Iris pigment epithelial cell (primary cell): ENCODE results near the gene CFAP52.
"Not testable (repeated sequence)": the region's sequence is repeated elsewhere in the genome, so short reads cannot be mapped to it uniquely, and the experiment has no call there.

Experiments used
- DNase-seq: peaks from one replicate; pipeline ENCODE4 v3.0.0-alpha.2; 2011; ENCODE audit warnings: low read depth

CFAP52 gene

GRCh38 chr17:9576521-9577372 is at the start of gene CFAP52:
CFAP52 (plus strand) TSS chr17:9576642; CDS start chr17:9576696, 54 bp downstream.
- peak; percentile 76 for DNase-seq

DNA sequence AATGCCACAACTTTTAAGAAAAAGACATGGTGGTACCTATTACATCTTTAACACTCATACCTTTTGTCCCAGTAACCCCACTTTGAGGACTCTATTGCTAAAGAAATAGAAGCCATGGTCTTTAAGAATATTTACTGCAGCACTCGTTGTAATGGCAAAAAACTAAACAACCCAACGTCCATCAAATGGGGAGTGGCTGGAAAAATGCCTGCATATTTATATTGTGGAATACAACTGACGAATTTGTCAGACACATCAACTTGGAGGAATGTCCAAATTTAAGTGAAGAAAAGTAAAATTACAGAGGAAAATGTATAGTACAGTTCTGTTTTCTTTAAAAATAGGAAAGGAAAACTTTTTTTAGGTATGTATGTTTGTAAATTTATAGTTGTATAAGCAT is 48.7 kb upstream of the CFAP52 start:
- no peak for DNase-seq

DNA sequence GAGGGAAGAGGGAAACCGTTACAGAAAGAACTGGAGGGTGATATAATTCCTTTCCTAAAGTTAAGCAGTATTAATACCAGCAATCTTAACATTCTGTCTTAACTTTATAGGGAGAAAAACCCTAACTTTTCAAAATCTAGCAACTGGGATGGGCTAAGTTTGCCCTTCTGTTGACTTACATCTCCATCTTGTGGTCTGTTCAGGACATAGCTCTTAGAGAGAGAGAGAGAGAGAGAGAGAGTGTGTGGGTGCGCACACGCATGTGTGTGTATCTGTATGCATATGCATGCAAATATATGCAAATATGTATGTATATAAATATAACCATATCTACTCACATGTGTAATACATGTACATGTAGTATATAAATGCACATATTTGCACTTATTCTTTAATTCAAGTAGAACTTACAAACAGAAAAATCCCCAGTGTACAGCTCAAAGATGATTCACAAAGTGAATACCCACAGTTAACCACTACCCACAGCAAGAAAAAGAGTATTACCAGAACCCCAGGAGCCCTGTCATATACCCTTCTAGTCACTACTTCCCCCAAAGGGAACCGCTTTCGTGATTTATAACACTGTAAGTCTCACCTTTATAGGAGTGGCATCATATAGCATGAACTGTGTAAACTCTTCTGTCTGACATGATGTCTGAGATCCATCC is 47.3 kb upstream of the CFAP52 start:
- DNase-seq: peak; percentile 60

GRCh38 chr17:9531034-9531433 is 45.4 kb upstream of the CFAP52 start:
- no peak for DNase-seq

- DNase-seq: no peak
These were observed 43.7 kb upstream of the CFAP52 start for GRCh38 chr17:9532715-9533114.

DNA sequence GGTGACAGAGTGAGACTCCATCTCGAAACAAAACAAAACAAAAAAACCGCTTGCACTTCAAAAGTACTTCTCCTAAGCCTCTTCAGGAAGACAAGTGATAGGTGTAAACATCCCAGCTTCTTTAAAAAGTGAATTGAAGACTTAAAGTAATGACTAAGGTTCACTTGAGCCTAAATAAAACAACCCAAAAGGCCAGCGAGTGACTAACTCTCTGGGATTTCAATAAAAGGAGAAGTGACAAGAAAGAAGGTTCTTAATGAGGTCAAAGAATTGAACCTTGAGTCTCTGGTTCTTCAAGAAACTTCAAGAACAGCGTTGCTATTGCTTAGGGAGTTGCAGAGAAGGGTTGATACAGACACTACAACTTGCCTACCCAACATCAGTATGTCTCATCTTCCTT is 43.0 kb upstream of the CFAP52 start:
- no peak for DNase-seq

DNA sequence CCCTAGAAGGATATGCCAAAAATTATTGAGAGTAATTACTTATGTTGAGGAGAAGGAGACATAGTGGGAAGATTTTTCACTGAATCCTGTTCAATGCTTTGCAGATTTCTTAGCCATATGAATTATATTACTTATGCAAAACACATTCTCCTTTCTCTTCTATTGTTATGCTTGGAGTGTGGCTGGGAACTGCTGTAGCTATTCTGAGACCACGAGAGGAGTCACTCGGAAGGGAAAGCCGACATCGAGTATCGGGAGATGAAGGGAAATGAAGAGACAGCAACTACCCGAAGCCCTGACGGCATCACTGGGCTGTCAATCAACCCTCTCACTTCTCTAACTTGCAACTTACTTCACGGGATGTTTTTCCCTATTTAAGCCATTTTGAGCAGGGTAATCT is 40.4 kb upstream of the CFAP52 start:
- DNase-seq: peak; percentile 17

GRCh38 chr17:9537177-9537776 is 39.2 kb upstream of the CFAP52 start:
- no peak for DNase-seq

GRCh38 chr17:9538626-9539025 is 37.8 kb upstream of the CFAP52 start:
- DNase-seq: no peak

GRCh38 chr17:9541718-9542117 is 34.7 kb upstream of the CFAP52 start:
- no peak for DNase-seq

DNA sequence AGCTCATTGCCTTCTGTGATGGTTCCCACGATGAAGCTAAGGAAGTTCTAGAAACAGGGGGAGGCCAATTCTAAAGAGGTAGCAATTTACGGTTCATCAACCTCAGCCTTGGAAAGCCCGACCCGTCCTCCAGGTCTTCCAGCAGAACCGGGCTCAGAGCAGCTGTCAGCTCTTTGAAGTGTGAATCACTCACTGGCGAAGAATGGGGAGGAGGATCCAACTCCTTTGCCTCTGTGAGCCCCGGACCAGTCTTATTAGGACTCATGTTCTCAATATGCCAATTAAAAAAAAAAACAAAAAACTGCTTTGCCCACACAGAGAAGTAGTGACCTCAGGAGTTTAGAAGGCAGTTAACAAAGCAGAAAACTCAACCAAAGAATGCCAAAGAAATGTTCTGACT is 32.2 kb upstream of the CFAP52 start:
- no peak for DNase-seq

GRCh38 chr17:9549215-9549614 is 27.2 kb upstream of the CFAP52 start:
- no peak for DNase-seq

DNA sequence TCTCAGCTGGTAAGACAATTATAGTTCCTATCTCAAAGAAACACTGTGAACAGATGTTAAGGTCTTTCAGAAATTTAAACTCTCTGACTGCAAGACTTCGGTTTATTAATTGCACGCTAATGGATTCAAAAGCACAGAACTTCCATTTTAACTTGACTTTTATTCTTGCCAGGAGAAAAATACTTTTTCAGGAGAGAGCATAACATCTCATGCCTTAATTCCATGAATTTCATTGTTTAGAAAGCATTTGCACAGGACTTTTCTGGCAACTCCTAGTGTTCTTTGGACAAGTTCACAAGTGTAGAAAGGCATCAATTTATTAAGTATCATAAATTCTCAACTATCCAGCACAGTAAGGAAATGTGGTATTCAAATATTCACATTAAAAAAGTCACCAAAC is 23.3 kb upstream of the CFAP52 start:
- DNase-seq: no peak

DNA sequence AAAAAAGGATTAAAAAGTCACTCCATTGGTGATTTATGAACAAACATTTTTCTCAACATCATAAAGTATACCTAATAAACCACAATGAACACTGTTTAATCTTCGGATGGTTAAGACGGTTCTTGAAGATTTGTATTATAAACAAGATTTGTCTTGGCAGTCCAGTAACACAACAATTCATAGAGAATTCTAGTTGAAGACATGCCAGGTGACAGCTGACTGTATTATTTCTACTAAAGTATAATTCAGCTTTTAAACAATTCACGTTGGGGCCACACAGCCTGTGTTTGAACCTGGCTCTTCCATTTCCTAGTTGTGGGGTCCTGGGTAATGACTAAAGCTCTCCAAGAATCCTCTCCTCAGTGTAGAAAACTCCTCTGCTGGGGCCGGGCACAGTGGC is 22.8 kb upstream of the CFAP52 start:
- DNase-seq: no peak

GRCh38 chr17:9554715-9555114 is 21.7 kb upstream of the CFAP52 start:
- peak; percentile 48 for DNase-seq

DNA sequence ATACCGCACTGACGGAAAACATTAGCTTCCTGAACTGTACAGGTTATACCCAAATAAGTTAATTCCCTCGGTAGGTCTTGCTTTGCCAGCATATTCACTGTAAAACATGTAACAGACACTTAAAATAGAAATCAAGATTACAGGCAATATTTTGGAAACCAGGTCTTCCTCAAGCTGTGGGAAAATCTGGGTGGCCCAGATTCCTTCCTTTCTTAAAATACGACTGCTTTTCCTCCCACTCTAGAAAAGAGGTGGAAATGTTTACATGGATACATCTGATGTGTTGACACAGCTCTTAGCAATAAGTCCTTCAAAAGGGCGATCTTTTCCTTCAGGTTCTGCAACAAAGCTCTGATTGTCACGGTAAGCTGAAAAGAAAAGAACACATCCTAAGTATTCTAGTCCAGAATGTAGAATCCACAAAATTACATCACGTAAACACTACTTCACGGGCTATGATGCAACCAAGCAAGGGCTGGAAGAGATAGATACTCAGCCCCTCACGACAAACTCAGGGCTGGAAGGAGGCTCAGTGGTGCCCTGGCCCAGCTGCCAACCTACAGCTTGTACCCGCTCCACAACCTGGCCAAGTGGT is 19.2 kb upstream of the CFAP52 start:
- no peak for DNase-seq

- no peak for DNase-seq
These were observed 18.6 kb upstream of the CFAP52 start for GRCh38 chr17:9557857-9558256.

DNA sequence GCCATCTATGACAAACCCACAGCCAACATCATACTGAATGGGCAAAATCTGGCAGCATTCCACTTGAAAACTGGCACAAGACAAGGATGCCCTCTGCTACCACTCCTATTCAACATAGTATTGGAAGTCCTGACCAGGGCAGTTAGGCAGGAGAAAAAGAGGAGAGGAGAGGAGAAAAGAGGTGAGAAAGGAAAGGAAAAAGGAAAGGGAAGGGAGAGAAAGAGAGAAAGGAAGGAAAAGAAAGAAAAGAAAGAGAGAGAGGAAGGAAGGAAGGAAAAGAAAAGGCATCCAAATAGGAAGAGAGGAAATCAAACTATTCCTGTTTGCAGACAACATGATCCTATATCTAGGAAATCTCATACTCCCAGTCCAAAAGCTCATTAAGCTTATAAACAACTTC is 12.3 kb upstream of the CFAP52 start:
- no peak for DNase-seq

DNA sequence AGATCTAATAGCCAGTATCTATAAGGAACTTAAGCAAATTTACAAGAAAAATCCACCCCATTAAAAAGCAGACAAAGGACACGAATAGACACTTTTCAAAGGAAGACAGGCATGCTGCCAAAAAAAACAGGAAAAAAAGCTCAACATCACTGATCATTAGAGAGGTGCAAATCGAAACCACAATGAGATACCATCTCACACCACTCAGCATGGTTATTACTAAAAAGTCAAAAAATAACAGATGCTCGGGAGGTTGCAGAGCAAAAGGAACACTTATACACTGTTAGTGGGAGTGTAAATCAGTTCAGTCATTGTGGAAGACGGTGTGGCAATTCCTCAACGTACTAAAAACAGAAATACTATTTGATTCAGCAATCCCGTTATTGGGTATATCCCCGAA is 10.4 kb upstream of the CFAP52 start:
- DNase-seq: peak; percentile 8

DNA sequence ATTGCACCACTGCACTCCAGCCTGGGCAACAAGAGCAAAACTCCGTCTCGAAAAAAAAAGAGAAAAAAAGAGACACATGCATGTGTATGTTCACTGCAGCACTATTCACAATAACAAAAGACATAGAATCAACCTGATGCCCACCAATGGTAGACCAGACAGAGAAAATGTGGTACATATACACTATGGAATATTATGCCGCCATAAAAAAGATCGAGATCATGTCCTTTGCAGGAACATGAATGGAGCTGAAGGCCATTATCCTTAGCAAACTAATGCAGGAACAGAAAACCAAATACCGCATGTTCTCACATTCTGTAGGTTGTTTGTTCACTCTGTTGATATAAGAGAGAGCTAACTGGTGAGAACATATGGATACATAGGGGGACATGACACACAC is 9.7 kb upstream of the CFAP52 start:
- DNase-seq: not testable (repeated sequence)

- no peak for DNase-seq
These were observed 8.4 kb upstream of the CFAP52 start for GRCh38 chr17:9568004-9568403.

DNA sequence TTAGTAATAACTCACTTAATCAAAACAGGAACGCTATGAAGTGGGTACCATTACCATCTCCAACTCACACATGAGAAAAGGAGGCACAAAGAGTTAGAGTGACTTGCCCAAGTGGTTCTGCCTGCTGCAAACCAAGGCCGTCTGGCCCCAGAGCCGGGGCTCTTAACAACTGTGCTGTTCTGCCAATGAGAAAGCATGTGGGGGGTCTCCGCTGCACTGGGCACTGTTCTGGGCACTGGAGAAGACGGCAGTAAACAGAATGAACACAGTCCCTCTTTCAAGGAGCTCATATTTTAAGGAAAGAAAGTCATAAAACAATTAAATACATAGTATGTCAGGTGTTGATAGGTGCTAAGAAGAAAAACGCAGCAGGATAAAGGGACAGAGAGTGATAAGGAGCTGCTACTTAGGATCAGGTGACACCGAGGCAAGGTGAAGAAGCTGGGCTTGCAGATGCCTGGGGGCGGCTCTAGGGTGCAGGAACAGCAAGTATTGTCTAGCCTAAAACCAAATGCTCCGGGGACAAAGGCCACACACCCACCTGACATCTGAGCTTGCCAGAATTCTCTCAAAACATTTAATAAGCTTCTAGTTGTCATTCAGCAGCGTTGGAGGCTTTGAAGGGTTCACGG is 7.4 kb upstream of the CFAP52 start:
- DNase-seq: no peak
